HepG2 (cell line): ENCODE measurements around the gene TTLL10.

Experiments
- CTCF ChIP-seq: sonication (generic); formaldehyde crosslinking; IDR thresholded peaks from 2 replicates; pipeline ENCODE4 v1.5.0; 2020; ENCODE audit warnings: mild to moderate bottlenecking, missing genetic modification reagents, moderate library complexity
- MYC ChIP-seq: sonication (generic); formaldehyde crosslinking; IDR thresholded peaks from 2 replicates; pipeline ENCODE4 v1.9.0; 2021; ENCODE audit warnings: missing genetic modification reagents, borderline replicate concordance
- NFE2L2 ChIP-seq: fragments of 150-350 bp; IDR thresholded peaks from 2 replicates; pipeline ENCODE4 v1.6.1; 2014; ENCODE audit warnings: low read length
- POLR2A ChIP-seq, 2 experiments: IDR thresholded peaks; 2 replicates each; pipeline ENCODE4 v1.6.1; 2011; ENCODE audit warnings: low read depth in 2 of 2, low read length in 2 of 2, mild to moderate bottlenecking in 1 of 2, moderate library complexity in 1 of 2; ENCODE audit not compliant: insufficient read depth in 1 of 2
- ZNF230 ChIP-seq: sonication (generic); formaldehyde crosslinking; IDR thresholded peaks from 2 replicates; pipeline ENCODE4 v1.4.0; 2020; ENCODE audit warnings: mild to moderate bottlenecking, missing genetic modification reagents

- no peak for TF ChIP-seq NFE2L2
- TF ChIP-seq CTCF (CRISPR knock-in tag), result no peak
- no peak for TF ChIP-seq MYC (CRISPR knock-in tag)
- TF ChIP-seq POLR2A (IDR thresholded peaks at IDR 0.05; ENCODE audit: insufficient read depth in 1 of 2, low read depth in 2 of 2, low read length in 2 of 2), result no peak
- no peak for TF ChIP-seq ZNF230
Observed at GRCh38 chr1:1197551-1198422, 24.1 kb downstream of the TTLL10 start.
